Measurements from ENCODE around the gene KRT3.
"Not testable (repeated sequence)": the region's sequence is repeated elsewhere in the genome, so short reads cannot be mapped to it uniquely, and the experiment has no call there.

KRT3 gene

DNA sequence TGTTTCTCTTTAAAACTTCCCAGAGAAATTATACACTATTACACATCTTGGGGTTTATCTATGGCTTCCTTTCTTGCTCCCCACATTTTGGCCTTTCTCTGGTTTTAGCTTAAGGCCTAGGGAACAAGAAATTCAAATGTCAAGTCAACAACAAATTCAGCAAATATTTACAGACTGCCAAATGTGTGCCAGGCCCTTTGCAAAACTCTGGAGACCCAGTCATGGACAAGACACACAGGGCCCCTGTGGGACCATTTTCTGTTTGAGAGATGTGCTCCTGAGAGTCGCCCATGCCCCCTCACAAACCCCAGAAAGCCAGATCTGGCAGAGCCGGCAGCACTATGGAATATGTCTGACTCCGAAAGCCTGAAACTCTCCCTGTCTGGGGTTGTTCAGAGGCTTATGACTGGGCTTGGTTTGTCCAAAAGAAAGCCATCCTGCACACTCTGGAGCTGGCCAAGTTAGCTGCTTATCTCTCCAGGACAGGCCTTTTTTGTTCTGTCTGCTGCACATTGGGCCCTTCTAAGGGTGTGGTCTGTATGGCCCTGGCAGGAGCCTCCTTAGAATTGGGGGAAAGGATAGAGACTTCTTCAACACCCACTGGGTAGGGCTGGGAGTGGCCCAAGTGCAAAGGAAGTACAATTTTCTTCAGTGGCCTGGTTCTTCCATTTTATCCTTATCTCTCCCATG is 1.1 kb upstream of the KRT3 start:
- DNase-seq = no peak

DNA sequence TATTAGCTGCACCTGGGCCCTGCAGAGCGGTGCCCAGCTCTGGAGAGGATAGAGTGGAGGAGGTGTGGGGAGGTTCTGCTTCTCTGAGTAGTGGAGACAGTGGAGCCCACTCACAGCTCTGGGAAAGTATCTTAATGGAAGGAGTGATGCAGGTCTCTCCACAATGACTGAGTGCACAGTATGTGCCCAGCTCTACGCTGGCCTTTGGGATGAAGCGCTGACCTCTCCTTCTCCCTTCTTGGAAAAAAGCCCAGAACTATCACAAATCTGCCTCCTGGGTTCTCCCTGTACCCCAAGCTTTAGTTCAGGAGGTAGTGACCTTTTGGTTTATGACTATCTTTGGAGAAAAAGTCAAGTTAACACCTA is 495 bp upstream of the KRT3 start:
- DNase-seq = no peak

DNA sequence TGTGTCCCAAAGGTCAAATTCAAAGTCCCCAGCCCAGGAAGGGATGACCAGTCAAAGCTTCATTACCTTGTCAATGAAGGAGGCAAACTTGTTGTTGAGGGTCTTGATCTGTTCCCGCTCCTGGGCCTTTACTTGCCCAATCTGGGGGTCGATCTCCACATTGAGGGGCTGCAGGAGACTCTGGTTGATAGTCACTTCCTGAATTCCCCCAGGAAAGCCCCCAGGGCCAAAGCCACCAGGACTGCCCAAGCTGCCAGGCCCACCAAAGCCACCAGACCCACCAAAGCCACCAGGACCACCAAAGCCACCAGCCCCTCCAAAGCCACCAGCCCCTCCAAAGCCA is 614 bp downstream of the KRT3 start:
- DNase-seq = not testable (repeated sequence)

DNA sequence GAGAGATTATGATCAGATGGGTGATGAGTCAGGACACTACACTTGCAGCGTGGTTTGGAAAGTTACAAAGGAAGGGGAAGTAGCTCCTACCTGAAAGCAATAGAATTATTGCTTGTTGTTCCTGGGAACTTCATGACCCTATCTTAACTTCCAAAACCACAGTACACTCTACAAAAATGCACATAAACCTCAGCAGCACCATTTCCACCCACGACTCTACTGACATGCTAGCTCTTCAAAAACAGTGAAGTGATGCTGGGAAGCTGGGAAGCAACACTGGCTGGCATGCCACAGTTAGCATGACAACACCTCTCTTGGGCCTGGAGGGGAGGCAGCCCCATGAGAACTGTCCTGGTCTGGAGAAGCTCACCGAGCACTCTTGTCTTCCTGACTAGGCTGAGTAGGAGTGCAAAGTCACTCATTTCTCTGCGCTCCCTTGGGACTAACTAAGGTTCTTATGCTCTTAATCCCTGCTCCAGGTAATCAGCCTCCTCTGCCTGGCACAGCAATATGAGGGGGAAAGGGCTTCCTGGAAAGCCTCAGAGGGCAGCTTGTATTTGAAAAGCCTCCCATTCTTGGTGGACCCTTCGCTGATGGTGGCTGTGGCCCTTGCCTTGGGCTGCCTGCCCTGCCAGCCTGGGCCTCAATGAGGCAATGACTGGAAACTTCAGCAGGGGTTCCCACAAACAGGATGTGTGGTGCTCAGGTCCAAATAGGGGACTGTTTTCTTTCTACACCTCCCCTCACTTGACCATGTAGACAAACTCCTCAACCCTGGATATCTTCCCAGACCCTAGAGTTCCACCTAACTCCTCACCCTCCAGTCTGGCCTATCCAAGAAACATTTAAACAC is 1.2 kb downstream of the KRT3 start:
- no peak for DNase-seq

DNA sequence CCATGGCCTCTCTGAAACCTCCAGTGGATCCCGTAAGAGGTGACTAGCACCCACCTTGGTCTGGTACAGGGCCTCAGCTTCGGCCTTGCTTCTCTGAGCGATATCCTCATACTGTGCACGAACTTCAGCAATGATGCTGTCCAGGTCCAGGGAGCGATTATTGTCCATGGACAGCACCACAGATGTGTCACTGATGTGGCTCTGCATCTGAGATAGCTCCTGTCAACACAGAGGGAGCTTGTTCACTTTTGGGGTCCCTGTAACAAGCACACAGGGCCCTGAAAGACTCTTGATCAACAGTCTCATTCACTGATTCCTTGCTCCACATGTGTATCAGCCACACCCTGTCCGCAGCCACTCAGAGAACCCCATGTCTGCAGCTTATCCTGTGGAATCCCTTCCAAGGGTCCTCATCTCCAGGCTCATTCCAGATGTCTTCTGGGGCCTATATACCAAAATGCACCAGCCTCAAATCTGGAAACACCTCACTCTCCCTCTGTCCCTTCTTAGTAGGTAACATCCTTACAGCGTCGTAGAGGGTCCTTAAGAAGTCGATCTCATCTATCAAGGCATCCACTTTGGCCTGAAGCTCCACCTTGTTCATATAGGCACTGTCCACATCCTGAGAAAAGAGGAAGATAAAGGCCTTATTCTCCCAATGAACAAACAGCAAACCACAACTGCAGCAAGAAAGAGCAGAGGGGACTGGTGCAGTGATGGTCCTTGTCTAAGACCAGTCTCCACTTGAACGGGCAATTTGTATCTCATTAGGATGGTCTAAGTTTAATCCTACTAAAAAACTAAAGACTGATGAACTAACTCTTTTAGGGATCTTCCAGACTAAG is 3.5 kb downstream of the KRT3 start:
- no peak for DNase-seq

DNA sequence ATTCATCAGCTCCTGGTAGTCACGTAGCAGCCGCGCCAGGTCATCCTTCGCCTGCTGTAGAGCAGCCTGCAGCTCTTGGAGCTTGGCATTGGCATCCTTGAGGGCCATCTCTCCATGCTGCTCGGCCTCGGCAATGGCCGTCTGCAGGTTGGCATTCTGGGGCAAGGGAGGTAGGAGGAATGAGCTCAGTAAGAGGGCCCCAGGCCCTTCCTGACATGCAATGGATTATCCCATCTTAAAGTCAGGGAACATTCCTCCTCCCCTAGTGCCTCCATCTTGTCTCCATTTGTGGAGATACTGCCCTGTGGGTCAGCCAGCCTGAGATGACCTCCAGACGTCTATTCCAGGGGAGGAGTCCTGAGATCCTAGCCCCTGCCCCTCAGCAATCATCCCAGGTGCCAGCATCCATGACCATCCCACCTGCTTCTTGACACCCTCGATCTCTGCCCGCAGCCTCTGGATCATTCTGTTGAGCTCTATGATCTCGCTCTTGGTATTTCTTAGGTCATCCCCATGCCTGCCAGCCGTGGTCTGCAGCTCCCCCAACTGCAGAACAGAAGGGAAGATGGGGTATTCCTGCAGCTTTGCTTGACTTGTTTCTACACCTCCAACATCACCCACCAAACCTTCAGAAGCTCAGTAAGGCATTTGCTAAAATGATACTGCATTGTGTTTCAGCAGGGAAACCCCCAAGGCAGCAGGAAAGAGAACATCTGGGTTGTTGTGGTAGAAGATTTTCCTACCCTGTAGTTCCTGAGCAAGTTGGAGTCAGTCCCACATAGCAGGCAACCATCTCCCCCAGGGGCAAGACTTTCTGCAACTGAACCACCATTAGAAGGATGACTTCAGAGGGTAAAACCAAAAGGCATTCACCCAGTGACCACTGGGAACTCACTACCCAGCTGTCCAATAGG is 4.4 kb downstream of the KRT3 start:
- no peak for DNase-seq

DNA sequence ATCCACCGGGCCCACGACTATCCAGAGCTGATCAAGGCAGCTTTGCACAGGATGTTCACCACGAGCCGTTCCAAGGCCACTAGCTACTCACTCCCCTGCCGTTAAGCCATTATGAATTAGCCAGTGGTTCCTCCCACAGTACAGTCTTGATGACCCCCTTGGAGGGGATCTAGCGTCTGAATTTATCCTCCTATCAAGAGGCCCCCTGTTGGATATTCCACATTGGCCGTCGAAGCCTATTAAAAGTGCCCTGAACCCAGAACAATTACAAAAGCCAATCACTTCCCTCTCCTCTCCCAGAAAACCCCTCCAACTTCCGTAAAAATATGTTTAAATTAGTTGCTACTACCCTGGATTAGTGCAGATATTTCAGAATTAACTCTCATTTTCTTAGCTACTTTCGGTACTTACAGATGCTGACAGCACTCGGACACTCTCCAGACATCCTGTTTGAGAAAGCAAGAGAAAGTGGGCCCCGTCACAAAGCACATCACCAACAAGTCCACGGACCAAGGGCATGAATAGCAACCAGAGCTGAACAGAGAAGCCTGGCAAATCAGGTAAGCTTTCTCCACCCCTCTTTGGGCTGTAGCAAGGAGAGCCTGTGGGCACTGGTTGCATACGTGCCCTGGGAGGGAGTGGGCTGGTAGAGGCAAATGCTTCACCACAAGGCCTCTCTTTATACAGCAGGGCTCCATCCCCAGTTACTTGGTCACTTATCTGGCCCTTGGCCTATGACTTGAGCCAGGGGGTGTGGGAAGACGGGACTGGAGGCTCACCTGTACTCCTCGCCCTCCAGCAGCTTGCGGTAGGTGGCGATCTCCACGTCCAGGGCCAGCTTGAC is 5.3 kb downstream of the KRT3 start:
- DNase-seq = no peak

DNA sequence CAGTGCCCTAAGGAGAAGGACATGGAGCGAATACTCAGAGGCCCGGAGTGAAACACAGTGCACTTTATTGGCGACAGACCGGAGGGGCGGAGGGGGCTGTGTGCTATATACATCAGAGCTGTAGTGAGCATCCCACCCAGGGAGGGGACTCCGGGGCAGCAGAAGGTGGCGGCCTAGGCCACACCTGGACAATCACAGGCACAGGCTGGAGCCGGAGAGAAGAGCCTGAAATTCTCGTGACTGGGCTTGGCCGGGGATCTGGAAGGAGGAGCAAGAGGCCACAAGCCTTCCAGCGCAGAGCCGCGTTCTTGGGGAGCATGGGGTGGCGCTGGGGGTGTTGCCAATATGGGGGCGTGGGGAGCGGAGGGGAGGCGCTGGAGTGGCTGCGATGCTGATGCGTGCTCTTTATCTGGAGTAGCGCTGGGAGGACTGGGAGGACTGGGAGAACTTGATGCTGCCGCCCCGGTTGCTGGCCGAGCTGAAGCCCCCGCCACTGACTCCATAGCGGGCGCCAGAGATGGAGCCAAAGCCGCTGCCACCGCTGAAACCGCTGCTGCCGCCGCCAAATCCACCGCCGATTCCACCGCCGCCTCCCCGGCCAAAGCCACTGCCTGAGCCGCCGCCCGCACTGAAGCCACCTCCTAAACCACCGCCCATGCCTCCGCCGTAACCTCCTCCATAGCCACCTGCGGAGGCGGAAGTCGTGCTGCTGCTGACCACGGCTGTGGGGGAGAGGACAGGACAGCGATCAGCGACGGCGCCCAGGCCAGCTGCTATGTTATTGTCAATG is 6.1 kb downstream of the KRT3 start:
- DNase-seq = no peak

DNA sequence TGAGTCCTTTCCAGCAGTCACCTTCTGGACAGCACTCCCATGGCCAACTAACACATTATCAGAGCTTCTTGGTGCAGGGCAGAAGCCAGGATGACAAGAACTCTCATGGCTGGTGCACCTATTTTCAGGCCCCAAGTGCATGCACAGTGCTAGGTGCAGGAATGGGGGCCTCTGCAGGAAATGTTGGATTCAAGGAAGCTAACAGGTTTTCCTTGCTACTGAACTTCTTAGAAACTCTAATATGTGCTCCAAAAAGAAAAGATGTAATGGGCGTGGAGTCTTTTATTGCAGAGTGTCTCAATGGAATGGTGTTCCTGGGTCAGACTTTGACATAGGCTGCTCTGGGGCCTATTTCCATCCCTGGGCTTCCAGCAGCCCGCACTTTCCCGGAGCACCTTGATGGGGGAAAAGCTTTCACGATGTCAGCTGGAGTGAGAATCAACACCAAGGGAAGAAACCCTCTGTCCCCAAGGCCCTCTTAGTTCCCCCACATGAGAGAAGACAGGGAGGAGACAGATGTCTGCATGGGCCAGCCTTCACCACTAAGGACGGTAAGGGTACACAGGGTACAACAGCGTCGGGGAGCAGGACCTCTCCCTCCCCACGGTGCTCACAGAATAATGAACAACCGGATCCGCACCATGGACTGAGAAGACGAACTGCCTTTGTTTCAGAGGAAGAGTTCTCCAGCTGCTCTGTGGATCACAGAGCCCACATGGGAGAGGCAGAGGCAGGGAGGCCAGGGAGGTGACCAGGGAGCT is 6.9 kb downstream of the KRT3 start:
- no peak for DNase-seq

DNA sequence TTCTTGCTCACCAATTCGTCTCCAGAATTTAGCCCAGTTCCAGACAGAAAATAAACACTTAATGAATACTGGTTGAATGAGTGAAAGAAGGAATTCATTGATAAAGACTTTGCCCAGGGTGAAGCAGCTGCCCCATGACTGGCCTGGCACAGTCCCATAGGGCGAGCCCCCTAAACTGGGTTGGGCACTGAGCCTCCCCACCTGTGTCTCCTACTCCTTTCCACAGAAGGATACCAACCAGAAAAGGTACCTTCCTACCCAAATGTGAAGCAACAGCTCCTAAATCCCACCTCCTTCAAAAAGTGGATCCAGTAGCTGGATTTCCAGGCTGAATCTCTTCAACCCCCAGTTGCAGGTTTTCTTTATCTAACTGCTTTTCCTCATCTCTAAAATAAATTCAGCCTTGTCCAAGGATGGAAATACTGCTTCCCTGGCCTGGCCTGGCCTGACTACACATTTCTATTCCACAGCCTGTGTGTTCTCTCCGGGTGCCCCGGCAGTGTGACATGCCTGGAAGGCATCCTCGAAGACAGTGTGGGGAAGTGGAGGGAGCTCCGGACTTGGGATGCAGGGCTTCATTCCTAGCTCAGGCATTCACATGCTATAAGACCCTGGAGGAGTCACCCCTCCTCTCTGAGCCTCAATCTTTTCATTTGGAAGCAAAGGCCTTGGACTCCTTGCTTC is 7.6 kb downstream of the KRT3 start:
- no peak for DNase-seq

DNA sequence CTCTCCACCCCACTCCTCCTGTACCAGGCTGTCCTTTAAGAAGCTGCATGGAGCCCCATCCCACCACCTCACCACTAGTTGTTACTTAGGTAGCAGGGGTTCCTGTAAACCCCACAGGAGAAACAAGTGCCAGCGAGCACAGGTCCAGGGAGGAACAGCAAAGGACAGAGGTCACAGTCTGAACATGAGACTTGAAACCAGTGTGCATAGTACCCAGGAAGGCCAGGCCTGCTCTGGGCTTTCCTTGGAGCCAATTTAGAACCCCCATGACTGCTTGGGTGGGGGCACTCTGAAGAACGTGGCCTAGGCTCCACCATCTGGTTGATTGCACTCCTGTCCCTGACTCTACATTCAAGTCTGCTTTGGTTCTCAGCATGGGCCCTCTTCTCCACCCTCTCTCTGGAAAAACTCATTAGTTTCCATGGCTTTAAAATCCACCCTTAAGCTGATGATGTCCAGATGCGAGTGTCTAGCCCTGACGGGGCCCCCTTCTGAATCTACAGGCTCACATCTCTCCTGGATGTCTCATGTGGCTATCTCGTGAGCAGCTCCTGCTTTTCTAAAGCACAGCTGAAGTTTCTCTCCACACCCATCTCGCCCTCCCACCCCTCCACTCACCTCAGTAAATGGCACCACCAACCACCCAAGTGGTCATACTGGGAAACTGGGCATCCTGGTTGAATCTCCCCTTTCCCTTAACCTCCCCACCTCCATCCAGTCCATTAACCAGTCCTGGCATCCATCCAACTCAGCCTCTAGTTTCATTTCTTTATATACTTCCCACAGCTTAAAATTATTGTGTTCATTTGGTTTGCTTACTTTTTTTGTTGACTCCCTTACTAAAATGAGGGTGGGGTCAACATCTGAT is 8.4 kb downstream of the KRT3 start:
- no peak for DNase-seq

DNA sequence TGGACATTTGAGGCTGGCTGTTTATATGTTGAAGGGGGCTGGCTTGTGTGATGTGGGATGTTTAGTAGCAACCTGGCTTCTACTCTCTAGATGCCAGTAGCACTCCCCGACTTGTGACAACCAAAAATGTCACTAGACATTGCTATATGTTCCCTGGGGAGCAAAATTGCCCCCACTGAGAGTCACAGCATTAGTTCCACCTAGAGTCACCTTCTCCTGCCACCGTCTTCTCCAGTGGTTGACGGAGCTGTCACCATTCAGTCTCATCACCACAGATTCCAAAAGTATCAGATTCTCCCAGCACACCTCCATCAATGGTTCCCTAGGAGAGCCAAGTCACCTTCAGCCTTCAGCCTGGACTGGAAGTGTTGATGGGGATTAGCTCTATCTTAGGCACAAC is 11.0 kb downstream of the KRT3 start:
- DNase-seq = no peak

DNA sequence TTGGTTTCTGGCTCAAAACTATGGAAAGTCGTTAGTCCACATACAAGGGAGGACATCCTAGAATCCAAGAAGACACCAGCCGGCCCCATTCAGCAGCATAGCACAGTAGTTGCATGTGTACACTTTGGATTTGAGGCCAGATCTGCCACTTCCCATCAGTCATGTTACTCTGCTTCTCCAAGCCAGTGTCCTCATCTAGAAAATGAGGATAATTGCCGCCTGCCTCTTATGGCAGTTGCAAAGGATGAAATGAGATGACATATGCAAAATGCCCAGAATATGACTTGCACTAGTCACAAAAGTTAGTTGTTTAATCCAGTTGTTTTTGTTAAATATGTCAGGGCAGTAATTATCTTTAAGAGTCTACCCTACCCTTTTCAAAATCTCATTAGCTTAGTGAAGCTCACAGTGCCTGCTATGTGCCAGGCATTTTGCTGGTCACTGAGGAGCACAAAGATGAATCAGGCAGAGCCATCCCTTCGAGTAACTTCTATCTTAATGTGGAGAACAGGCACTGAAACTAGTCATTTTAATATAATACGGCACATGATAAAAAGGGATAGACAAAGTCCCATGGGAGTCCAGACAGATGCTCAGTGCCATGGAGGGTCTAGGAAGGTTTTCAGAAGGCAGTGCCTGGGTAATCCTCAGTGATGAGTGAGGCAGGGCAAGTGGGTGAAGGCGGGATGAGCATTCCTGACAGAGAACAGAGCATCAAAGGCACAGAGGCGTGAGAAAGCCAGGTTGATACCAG is 12.2 kb downstream of the KRT3 start:
- DNase-seq = no peak

DNA sequence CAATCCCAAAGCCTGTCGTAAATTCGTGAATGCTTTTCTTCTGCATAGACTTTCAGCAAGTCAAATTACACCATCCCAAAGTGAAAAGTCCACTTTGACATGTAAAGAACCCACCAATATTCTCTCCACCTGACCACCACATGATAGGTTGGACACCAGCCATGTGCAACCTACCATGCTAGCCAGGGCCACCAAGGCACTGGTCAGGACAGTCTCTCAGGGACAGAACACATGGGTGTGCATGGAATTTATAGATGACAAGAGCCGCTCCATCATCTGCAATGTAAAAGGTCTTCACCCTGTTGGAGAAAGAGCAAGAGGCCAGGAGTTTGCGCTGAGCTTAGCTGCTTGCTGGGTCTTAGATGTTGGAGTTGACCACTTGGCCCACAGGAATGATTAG is 13.4 kb downstream of the KRT3 start:
- DNase-seq = no peak

DNA sequence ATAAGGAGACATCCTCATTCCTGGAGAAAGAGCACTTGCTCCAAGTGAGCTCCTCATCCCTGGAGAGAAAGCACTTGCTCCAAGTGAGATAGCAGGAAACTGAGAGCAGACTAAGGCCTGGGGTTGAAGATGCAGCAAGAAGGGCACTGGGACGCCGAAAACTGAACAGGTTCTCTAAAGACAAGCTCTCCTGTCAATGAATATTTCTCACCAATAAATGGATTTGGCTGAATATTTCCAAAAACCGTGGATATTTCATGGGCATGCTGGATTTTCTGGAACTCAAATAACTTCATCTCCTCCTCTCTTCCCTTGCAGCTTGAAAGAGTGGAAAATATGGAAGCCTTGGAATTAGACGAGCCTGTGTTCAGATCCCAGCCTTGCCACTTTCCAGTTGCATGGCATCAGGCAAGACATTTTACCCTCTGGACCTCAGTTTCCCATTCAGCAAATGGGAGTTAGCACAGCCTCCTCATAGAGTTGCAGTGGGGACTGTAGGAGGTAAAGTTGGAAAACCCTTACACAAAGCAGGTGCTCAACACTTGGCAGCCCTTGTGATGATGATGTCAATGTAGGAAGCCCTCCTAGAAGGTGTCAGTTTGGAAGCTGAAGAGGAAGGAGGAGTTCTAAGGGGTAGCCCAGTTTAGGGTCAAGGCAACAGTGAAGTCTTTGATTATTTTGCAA is 14.4 kb downstream of the KRT3 start:
- DNase-seq = no peak

DNA sequence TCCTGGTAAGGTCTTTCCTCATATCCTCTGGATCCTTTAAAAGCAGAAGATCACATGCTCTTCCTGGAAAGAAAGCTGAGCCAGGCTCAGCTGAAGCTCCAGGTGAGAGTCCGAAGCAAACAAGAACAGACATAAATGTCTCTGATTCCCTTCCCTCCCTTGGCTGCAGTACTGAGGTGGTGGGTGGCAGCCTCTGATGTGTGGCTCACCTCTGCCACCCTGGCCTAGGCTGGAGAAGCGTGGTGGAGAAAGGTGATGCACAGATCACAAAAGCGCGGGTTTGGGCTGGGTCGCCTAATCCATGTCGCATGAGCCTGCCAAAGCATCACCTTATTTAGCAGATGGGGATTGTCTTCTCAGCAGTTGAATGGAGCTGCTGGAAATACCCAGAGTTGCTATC is 16.0 kb downstream of the KRT3 start:
- DNase-seq = no peak

DNA sequence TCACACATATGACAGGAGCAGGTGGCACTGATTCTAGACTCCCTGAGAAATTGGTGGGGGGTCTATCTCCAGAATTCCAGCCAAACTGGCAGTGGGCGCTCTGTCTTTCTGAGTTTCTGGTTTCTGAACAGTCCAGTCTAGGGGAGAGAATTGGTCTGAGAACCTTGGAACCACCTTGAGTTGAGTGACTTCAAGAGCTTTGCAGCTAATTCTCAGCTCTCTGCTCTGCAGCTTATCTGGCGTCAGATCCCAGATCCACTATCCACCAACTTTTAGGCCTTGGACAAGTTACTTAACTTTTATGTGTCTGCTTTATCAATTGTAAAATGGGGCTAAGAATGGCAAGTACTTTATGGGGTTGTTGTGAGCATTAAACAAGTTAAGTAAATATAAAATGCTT is 17.1 kb downstream of the KRT3 start:
- DNase-seq = no peak
